Kidney capillary endothelial cell (primary cell): ENCODE results near the gene CXCL1.
"Not testable (repeated sequence)": the region's sequence is repeated elsewhere in the genome, so short reads cannot be mapped to it uniquely, and the experiment has no call there.

ENCODE experiments used
- DNase-seq: peaks from one replicate; pipeline ENCODE4 v3.0.0-alpha.2; 2018; ENCODE audit warnings: low spot score

CXCL1 gene

GRCh38 chr4:73875401-73875800 lies 6.2 kb downstream of the CXCL1 start:
- no peak for DNase-seq

GRCh38 chr4:73883306-73883705 lies 14.1 kb downstream of the CXCL1 start:
- no peak for DNase-seq

GRCh38 chr4:73885574-73886267 lies 16.5 kb downstream of the CXCL1 start:
- DNase-seq, result no peak

- no peak for DNase-seq
These were observed 22.1 kb downstream of the CXCL1 start for GRCh38 chr4:73891326-73891725.

GRCh38 chr4:73891739-73892405 lies 22.7 kb downstream of the CXCL1 start:
- DNase-seq, result no peak

GRCh38 chr4:73892966-73893365 lies 23.8 kb downstream of the CXCL1 start:
- DNase-seq, result no peak

GRCh38 chr4:73894001-73894400 lies 24.8 kb downstream of the CXCL1 start:
- DNase-seq, result no peak

GRCh38 chr4:73895201-73896175 lies 26.3 kb downstream of the CXCL1 start:
- no peak for DNase-seq

- DNase-seq, result no peak
These were observed 27.2 kb downstream of the CXCL1 start for GRCh38 chr4:73896416-73896815.

GRCh38 chr4:73897380-73898136 lies 28.4 kb downstream of the CXCL1 start:
- no peak for DNase-seq

GRCh38 chr4:73899338-73899737 lies 30.1 kb downstream of the CXCL1 start:
- DNase-seq, result not testable (repeated sequence)

GRCh38 chr4:73901031-73901430 lies 31.8 kb downstream of the CXCL1 start:
- no peak for DNase-seq

GRCh38 chr4:73902038-73902637 lies 32.9 kb downstream of the CXCL1 start:
- DNase-seq, result no peak

GRCh38 chr4:73902817-73903547 lies 33.8 kb downstream of the CXCL1 start:
- DNase-seq, result no peak

GRCh38 chr4:73904491-73904890 lies 35.3 kb downstream of the CXCL1 start:
- DNase-seq, result no peak

GRCh38 chr4:73908965-73909364 lies 39.8 kb downstream of the CXCL1 start:
- DNase-seq, result no peak

GRCh38 chr4:73911746-73912145 lies 42.6 kb downstream of the CXCL1 start:
- no peak for DNase-seq

- no peak for DNase-seq
These were observed 43.0 kb downstream of the CXCL1 start for GRCh38 chr4:73912191-73912590.

GRCh38 chr4:73914071-73914470 lies 44.9 kb downstream of the CXCL1 start:
- DNase-seq, result no peak

GRCh38 chr4:73916172-73916925 lies 47.2 kb downstream of the CXCL1 start:
- DNase-seq, result no peak
